MCF 10A (cell line): ENCODE data around the gene PDCD1LG2. TPM values are rescaled to one million over a fixed set of nuclear protein-coding genes. Genes with fewer than 3 reads are reported as not detected.
"Not testable (repeated sequence)": the region's sequence is repeated elsewhere in the genome, so short reads cannot be mapped to it uniquely, and the experiment has no call there.

ENCODE experiments used
- BruUV-seq: library from RNA; stranded (reverse); fragments of 400-500 nt; replicated peaks from 2 replicates; lab custom pipeline; 2021; lab: Mats Ljungman, UMichigan
- CTCF ChIA-PET: fragments of 300-600 bp; sonication (Branson Sonifier 250); formaldehyde crosslinking; extraction: SDS; loops from one replicate; lab custom pipeline; 2021; ENCODE audit warnings: antibody characterized with exemption, inconsistent platforms; lab: Yijun Ruan, JAX
- POLR2A ChIA-PET: fragments of 300-600, 350-650 bp; sonication (Branson Sonifier 250); formaldehyde crosslinking; extraction: SDS; loops from one replicate; lab custom pipeline; 2020; ENCODE audit warnings: antibody characterized with exemption, inconsistent platforms; lab: Yijun Ruan, JAX
- DNase-seq: peaks from one replicate; pipeline ENCODE4 v3.0.0-alpha.2; 2018; ENCODE audit not compliant: unreplicated experiment
- H3K27ac Mint-ChIP-seq: one replicate; pipeline ENCODE4 v1.8.0; 2022; ENCODE audit warnings: mild to moderate bottlenecking, low read depth, mixed read lengths; ENCODE audit not compliant: unreplicated experiment
- H3K27me3 Mint-ChIP-seq: one replicate; pipeline ENCODE4 v1.8.0; 2022; ENCODE audit warnings: mixed read lengths; ENCODE audit not compliant: insufficient read depth, unreplicated experiment
- H3K36me3 Mint-ChIP-seq: one replicate; pipeline ENCODE4 v1.8.0; 2022; ENCODE audit warnings: mild to moderate bottlenecking, moderate library complexity, mixed read lengths; ENCODE audit not compliant: insufficient read depth, unreplicated experiment
- H3K4me1 Mint-ChIP-seq: one replicate; pipeline ENCODE4 v1.8.0; 2022; ENCODE audit warnings: mixed read lengths; ENCODE audit not compliant: insufficient read depth, unreplicated experiment
- H3K4me3 Mint-ChIP-seq: one replicate; pipeline ENCODE4 v1.8.0; 2022; ENCODE audit warnings: mild to moderate bottlenecking, moderate library complexity, mixed read lengths; ENCODE audit not compliant: unreplicated experiment
- H3K9me3 Mint-ChIP-seq: one replicate; pipeline ENCODE4 v1.8.0; 2022; ENCODE audit warnings: mixed read lengths; ENCODE audit not compliant: unreplicated experiment
- CTCF ChIP-seq: fragments of 200-600 bp; IDR thresholded peaks from one replicate; pipeline ENCODE4 v1.8.0; 2022; ENCODE audit warnings: antibody characterized with exemption, mild to moderate bottlenecking; ENCODE audit not compliant: unreplicated experiment
- intact Hi-C: fragments of 100-400 bp; cut with micrococcal nuclease; formaldehyde crosslinking; loops from 2 replicates; pipeline ENCODE4 v1.14.1; 2022
- total RNA-seq: library from RNA; stranded (reverse); gene quantifications from 2 replicates; pipeline ENCODE4 v1.2.3, GENCODE V29; 2022

Gene PDCD1LG2
- total RNA-seq, 1 experiment from 2014 or later, result 1.8 TPM

- intact Hi-C loops, result no loop called here
- peaks cover 14% of the 10 kb centered on the region for H3K4me1 Mint-ChIP-seq
- ChIA-PET POLR2A (interaction anchor here (0.6 to 2.2 kb wide), 6 partner anchors 17 to 369 kb away, joined by 3 to 6 read pairs (median 4); partner anchors contain the start of genes CD274 and PDCD1LG2), CTCF (no interaction called here)
- H3K4me3 Mint-ChIP-seq, result no peak overlapping the region
- no peaks in the 10 kb centered on the region for H3K36me3 Mint-ChIP-seq
- BruUV-seq, result no TSS peak
- H3K27me3 Mint-ChIP-seq, result no peaks in the 10 kb centered on the region
- TF ChIP-seq CTCF, result no peak
- H3K27ac Mint-ChIP-seq, result peak overlapping the region; percentile 82
- H3K9me3 Mint-ChIP-seq, result no peaks in the 10 kb centered on the region
- DNase-seq, result peak; percentile 88
Observed at GRCh38 chr9:5493679-5494511, 16.4 kb upstream of the PDCD1LG2 start.

GRCh38 chr9:5494765-5495164 lies 15.6 kb upstream of the PDCD1LG2 start:
- POLR2A ChIA-PET, CTCF ChIA-PET, BruUV-seq, intact Hi-C loops, H3K27me3 Mint-ChIP-seq, H3K4me3 Mint-ChIP-seq, H3K36me3 Mint-ChIP-seq, DNase-seq, H3K9me3 Mint-ChIP-seq: not testable (repeated sequence)
- H3K27ac Mint-ChIP-seq, result peak overlapping the region; percentile 82
- H3K4me1 Mint-ChIP-seq, result peaks cover 18% of the 10 kb centered on the region

GRCh38 chr9:5499157-5499556 lies 11.2 kb upstream of the PDCD1LG2 start:
- ChIA-PET POLR2A (interaction anchor here (1.4 kb wide), 1 partner anchor 11 kb away, joined by 5 read pairs; the partner anchor contains the start of gene PDCD1LG2), CTCF (interaction anchor here (0.6 kb wide), 1 partner anchor 452 kb away, joined by 3 read pairs; no protein-coding TSS in a partner anchor)
- no peaks in the 10 kb centered on the region for H3K36me3 Mint-ChIP-seq
- H3K9me3 Mint-ChIP-seq, result no peaks in the 10 kb centered on the region
- no TSS peak for BruUV-seq
- no peak for DNase-seq
- H3K4me3 Mint-ChIP-seq, result no peak overlapping the region
- H3K27me3 Mint-ChIP-seq, result no peaks in the 10 kb centered on the region
- TF ChIP-seq CTCF, result no peak
- H3K27ac Mint-ChIP-seq, result no peak overlapping the region
- peaks cover 19% of the 10 kb centered on the region for H3K4me1 Mint-ChIP-seq
- intact Hi-C loops, result no loop called here

DNA sequence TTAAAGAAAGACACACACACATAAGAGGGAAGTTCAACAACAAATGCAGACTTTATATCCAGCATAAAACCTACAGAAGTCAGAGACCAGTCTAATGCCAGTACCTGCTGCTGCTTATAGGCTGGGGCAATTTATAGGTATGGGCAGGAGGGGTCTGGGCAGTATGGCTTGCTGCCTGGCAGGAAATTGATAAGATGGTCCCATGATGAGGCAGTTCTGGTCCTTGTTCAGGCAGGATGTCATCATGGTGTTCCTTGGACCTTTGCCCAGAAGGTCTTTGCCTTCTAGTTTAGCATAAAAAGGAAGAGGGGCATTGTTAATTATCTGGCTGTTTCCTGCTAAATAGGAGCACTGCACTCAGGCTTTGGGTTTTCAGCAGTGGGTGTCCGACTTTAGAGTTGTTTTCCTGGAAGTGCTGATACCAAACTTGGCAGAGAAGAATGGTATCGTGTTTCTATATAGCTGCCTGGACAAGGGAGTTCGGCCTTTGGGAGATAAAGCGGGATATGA lies 10.4 kb upstream of the PDCD1LG2 start:
- Mint-ChIP-seq H3K4me1 (peaks cover 16% of the 10 kb centered on the region), H3K27ac (no peak overlapping the region), H3K36me3 (no peaks in the 10 kb centered on the region), H3K4me3 (no peak overlapping the region), H3K9me3 (peaks cover 8% of the 10 kb centered on the region), H3K27me3 (no peaks in the 10 kb centered on the region)
- CTCF ChIA-PET, result interaction anchor here (0.6 to 0.7 kb wide), 2 partner anchors 101 to 453 kb away, joined by 3 read pairs; no protein-coding TSS in a partner anchor
- TF ChIP-seq CTCF, result no peak
- DNase-seq, result peak; percentile 30
- BruUV-seq, result no TSS peak
- POLR2A ChIA-PET, result interaction anchor here (1.4 kb wide), 1 partner anchor 10 kb away, joined by 5 read pairs; the partner anchor contains the start of gene PDCD1LG2
- intact Hi-C loops, result no loop called here
